ENCODE measurements around the gene ATRNL1.

DNA sequence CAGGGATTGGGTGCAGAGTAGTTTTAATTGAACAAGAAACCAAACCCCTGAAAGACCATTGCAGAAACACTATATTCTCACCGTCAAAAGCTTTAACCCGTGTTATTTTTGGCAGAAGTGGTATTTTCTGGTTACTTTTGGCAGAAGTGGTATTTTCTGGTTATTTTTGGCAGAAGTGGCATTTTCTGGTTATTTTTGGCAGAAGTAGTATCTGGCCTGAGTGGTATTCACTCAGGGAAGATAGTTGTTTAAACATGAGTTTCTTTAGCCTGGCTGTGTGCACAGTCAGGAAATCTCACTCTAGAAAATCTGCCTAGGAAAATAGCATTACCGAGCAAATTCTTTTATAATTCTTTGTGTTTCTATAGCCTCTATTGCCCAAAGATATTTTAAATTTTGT, 857.2 kb downstream of the ATRNL1 start:
- TF ChIP-seq, protein P1, sequence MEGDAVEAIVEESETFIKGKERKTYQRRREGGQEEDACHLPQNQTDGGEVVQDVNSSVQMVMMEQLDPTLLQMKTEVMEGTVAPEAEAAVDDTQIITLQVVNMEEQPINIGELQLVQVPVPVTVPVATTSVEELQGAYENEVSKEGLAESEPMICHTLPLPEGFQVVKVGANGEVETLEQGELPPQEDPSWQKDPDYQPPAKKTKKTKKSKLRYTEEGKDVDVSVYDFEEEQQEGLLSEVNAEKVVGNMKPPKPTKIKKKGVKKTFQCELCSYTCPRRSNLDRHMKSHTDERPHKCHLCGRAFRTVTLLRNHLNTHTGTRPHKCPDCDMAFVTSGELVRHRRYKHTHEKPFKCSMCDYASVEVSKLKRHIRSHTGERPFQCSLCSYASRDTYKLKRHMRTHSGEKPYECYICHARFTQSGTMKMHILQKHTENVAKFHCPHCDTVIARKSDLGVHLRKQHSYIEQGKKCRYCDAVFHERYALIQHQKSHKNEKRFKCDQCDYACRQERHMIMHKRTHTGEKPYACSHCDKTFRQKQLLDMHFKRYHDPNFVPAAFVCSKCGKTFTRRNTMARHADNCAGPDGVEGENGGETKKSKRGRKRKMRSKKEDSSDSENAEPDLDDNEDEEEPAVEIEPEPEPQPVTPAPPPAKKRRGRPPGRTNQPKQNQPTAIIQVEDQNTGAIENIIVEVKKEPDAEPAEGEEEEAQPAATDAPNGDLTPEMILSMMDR (IDR thresholded peaks at IDR 0.05) = no peak
- no peak for TF ChIP-seq POLR2A (IDR thresholded peaks at IDR 0.05)

Data from Peyer's patch (tissue), 4 donors.